Lower leg skin (tissue), 4 donors: ENCODE measurements around the gene KAT2B. TPM values are rescaled to one million over a fixed set of nuclear protein-coding genes. Genes with fewer than 3 reads are reported as not detected.
A peak's percentile ranks its signal among the peaks of the same experiment; 100 is the strongest.

Experiments used
- DNase-seq, 2 donors: peaks; one replicate each; pipeline ENCODE4 v3.0.0-alpha.2; 2019; ENCODE audit warnings: low spot score in 2 of 2
- H3K4me3 ChIP-seq: fragments of 200-600 bp; sonication (generic); 2 replicates; pipeline ENCODE4 v1.5.1; 2017; ENCODE audit warnings: mild to moderate bottlenecking, low read depth; ENCODE audit not compliant: poor library complexity, severe bottlenecking
- POLR2A ChIP-seq, 2 donors: fragments of 450-650 bp; IDR thresholded peaks; one replicate each; pipeline ENCODE4 v1.6.1; 2016 to 2017; ENCODE audit warnings: antibody characterized with exemption in 2 of 2, mild to moderate bottlenecking in 1 of 2, moderate library complexity in 1 of 2
- WGBS, 2 donors: methylation state at CpG; one replicate each; pipeline ENCODE4 v1.1.5; 2018; 5-methylcytosine and 5-hydroxymethylcytosine counted together
- intact Hi-C: fragments of 100-400 bp; cut with DNase I; formaldehyde crosslinking; loops from one replicate; pipeline ENCODE4 v1.15.0; 2023; ENCODE audit warnings: low total_unique reads
- total RNA-seq, 4 donors: library from RNA; depleted of rRNA; stranded (reverse); fragments of >200 nt; gene quantifications; one replicate each; pipeline ENCODE4 v1.1.0, GENCODE V29; 2016
- TF ChIP-seq, protein P1 (sequence below), 3 donors: fragments of 450-650 bp; IDR thresholded peaks; one replicate each; pipeline ENCODE4 v1.5.1; 2016; ENCODE audit warnings: antibody characterized with exemption in 3 of 3, mild to moderate bottlenecking in 3 of 3, moderate library complexity in 2 of 3

The KAT2B gene
- total RNA-seq, 4 donors from 2014 or later: 29.2 to 38.8 (median 31.0) TPM

DNA sequence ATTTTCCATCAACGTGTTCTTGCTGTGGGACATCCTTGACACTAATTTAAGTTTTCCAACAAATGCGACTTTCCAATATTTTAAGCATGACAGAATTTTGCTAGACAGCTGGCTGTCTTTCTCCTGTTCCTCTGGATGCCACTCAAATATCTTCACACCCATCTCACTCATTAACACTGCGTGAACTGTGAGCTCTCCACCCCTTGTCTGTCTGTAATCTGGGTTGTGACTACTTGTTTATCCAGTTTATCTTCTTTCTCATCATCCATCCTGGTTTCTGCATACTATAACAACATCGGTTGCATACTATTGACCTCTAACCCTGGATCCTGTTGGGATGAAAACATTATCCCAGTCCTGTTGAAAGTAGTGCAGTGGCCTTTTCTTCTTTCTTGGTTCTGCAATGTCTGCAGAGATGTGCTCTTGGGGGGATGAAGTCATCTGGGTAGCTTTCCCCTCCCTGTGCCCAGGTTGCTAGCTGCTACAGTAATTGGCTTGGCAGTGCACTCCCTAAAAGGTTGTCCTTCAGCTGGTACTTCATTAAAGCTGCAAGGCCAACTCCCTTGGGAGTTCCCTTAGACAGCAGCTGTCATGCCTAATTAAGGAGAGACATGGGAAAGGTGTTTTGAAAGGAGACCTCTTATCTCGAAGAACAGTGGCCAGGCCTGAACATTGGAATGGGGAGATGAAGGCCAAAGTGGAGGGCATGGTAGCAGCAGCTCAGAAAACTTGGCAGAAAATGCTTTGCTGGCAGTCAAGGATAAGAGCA is 24.7 kb downstream of the KAT2B start:
- peak in 1 of 2 donors; percentile 69 for DNase-seq
- intact Hi-C loops: no loop called here

GRCh38 chr3:20066079-20066478 is 25.8 kb downstream of the KAT2B start:
- 63 to 76% methylated on average over 1 of the region's 1 CpG for WGBS, 2 donors
- intact Hi-C loops: no loop called here
- no peak overlapping the region for H3K4me3 ChIP-seq
- DNase-seq: no peak
- TF ChIP-seq, protein P1, sequence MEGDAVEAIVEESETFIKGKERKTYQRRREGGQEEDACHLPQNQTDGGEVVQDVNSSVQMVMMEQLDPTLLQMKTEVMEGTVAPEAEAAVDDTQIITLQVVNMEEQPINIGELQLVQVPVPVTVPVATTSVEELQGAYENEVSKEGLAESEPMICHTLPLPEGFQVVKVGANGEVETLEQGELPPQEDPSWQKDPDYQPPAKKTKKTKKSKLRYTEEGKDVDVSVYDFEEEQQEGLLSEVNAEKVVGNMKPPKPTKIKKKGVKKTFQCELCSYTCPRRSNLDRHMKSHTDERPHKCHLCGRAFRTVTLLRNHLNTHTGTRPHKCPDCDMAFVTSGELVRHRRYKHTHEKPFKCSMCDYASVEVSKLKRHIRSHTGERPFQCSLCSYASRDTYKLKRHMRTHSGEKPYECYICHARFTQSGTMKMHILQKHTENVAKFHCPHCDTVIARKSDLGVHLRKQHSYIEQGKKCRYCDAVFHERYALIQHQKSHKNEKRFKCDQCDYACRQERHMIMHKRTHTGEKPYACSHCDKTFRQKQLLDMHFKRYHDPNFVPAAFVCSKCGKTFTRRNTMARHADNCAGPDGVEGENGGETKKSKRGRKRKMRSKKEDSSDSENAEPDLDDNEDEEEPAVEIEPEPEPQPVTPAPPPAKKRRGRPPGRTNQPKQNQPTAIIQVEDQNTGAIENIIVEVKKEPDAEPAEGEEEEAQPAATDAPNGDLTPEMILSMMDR (IDR thresholded peaks at IDR 0.05): no peak
- no peak for TF ChIP-seq POLR2A (IDR thresholded peaks at IDR 0.05)

More for the DNA sequence above, 24.7 kb downstream of the KAT2B start:
- no peak overlapping the region for H3K4me3 ChIP-seq
- WGBS, 2 donors: 29 to 34% methylated on average over 5 of the region's 5 CpGs
- TF ChIP-seq, protein P1 (IDR thresholded peaks at IDR 0.05): no peak
- no peak for TF ChIP-seq POLR2A (IDR thresholded peaks at IDR 0.05)

DNA sequence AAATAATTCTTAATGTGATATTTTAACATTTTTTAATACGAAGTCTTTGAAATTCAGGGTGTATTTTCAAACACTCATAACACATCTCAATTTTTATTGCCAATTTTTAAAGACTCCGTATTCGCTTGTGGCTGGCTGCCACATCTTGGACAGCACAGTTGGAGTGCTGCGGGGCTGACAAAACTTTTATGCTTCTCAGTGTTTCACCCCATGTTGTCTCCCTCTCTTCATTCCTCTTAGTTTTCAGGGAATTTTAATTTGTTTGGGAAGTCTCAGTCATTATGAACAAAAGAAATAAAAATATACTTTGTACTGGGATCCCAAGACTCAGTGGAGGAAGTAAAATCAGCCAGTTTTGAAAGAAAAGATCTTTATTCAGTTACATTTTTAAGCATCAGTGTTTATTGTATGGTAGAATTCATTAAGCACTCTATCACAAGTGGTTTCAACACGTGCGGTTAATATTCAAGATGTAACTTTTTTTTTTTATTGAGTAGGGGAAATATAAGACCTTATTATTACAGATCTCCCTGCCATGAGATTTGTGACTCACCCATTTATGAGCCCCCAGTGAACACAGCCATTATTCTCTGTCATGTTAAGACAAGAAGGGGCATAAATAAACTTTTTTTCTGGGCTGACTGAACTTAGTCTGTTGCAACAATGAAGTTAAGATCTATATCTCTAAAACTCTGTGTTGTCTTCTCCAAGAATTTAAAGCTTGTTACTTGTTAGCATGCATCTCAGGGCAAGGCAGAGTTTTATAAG is 26.8 kb downstream of the KAT2B start:
- intact Hi-C loops: no loop called here
- 32% methylated on average over 6 of the region's 6 CpGs for WGBS, 2 donors
- H3K4me3 ChIP-seq: no peak overlapping the region
- DNase-seq: peak in 1 of 2 donors; percentile 84
- TF ChIP-seq, protein P1 (IDR thresholded peaks at IDR 0.05): no peak
- TF ChIP-seq POLR2A (IDR thresholded peaks at IDR 0.05): no peak

- no peak for DNase-seq
- intact Hi-C loops: no loop called here
- WGBS, 2 donors: 68 to 72% methylated on average over 3 of the region's 3 CpGs
- no peak overlapping the region for H3K4me3 ChIP-seq
- TF ChIP-seq, protein P1 (IDR thresholded peaks at IDR 0.05): no peak
- no peak for TF ChIP-seq POLR2A (IDR thresholded peaks at IDR 0.05)
Measured at GRCh38 chr3:20068512-20069177, 28.4 kb downstream of the KAT2B start.

DNA sequence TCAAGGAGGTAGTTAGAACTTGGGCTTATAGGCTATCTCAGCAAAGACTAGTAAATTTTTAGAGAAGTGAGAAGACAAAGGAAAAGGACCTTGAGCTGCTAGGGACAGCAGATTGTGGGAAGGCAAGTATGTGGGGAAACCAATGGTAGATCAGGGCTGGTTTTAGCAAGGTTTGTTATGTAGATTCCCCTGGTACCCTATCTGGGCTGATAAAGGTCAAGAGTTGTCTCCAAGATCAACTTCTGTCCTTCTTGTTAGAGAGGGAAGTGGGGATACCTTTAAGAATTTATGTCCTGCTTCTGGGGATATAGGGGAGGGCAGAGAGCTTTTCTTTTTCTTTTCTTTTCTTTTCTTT is 28.9 kb downstream of the KAT2B start:
- intact Hi-C loops: no loop called here
- TF ChIP-seq, protein P1 (IDR thresholded peaks at IDR 0.05): no peak
- no peak for TF ChIP-seq POLR2A (IDR thresholded peaks at IDR 0.05)
- no peak overlapping the region for H3K4me3 ChIP-seq
- no peak for DNase-seq
